Stimulated activated CD8-positive, alpha-beta memory T cell treated with anti-CD3 and anti-CD28 coated beads, Interleukin-4, amount 100 ng/mL, for 48 hours (primary cell): ENCODE measurements around the gene CKB.

Experiments
- DNase-seq: peaks from one replicate; pipeline ENCODE4 v3.0.0-alpha.2; 2020

CKB gene

GRCh38 chr14:103537175-103537990, 14.8 kb upstream of the CKB start:
- no peak for DNase-seq

- DNase-seq, result no peak
Observed at GRCh38 chr14:103536693-103537092, 14.1 kb upstream of the CKB start.

DNA sequence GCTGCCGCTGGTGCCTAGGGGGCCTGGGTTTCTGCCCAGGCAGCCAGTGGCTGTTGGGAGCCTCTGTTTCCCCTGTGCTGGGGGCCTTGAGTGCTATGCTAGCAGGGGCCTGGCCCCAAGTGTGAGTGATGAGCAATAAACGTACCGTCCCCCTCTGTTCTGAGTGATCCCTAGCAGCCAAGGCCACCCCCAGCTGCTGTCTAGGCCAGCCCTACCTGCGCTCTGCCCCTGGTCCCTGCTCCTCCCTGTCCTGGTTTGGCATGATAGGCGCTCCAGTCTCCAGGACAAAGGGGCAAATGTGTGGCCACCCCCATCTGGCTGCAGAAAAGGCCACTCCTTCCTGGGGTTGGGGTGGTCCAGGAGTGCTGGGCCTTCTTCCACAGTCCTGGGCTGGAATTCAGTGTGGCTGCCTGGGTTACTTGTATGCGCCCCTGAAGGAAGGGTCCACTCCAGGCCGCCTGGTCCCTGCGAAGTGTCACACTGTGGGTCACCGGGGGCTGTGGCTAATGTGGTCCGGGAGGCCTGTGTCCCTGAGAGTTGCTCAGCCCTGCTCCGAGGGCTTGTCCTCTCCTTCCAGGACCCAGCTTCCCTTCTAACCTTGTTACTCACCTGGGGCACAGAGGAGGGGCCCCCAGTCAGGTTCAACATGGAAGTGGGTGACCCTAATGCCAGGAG, 13.4 kb upstream of the CKB start:
- no peak for DNase-seq

DNA sequence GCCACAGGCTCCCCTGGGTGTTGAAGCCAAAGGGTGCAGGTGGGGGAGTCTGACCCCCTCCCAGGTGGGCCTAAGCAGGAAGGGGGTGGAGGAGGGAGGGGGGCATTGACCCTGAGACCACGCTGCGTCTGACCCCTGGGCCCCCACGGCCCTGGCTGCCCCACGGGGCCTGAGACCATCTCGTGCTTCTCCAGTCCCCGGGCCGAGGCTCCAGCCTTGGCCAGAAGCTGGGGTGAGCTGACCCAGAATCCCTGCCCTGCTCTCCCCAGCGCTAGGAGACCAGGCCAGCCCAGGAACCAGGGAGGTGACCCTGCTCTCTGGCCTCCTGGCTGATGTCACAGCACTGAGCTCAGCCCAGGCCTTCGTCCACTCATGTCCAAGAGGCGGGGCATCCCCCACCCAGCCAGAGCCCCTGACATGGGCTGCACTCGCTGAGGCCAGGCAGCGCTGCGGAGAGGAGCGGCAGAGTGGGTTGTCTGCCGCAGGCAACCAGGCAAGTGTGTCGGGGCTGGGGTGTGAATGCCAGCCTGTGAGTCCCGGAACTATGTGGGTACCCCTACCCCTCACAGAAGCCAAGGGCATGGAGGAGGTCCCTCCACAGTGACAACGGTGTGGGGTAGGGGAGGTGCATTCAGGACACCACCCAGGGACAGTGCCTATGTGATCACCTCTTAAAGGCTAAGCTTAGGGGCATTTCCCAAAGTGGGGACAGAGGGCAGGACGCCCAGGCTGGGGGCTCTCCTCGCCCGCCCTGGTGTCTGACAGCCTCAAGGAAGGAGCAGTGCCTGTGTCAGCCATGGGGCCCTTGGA, 12.7 kb upstream of the CKB start:
- DNase-seq, result no peak

- DNase-seq, result no peak
Observed at GRCh38 chr14:103534576-103535061, 12.0 kb upstream of the CKB start.

DNA sequence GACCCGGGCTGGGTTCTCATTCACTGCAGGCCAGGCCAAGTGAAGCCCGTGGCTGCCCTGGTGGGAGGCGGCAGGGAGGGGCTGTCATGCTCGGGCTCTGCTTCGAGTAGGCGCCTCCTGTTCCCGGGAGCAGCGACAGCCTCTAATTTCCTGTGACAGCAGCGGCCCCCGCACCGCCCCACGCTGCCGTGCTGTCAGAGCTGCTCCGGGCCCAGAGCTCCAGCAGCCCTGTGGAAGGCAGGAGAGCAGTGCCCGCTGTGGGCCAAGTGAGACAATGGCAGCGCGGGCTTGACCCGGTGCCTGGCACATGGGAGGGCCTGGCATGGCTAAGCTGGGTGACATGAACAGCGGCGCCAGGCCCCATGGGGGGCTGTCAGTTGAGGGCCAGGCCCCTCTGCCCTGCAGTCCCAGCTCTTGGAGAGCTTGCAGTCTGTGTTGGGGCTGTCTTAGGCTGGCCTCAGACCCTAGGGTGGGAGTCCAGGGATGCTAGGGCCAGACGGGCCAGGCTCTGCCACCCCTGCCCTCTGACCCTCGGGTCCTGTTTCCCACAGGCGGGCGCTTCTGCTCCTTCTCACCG, 11.5 kb upstream of the CKB start:
- DNase-seq, result no peak

- DNase-seq, result no peak
Observed at GRCh38 chr14:103533137-103533998, 10.7 kb upstream of the CKB start.

DNA sequence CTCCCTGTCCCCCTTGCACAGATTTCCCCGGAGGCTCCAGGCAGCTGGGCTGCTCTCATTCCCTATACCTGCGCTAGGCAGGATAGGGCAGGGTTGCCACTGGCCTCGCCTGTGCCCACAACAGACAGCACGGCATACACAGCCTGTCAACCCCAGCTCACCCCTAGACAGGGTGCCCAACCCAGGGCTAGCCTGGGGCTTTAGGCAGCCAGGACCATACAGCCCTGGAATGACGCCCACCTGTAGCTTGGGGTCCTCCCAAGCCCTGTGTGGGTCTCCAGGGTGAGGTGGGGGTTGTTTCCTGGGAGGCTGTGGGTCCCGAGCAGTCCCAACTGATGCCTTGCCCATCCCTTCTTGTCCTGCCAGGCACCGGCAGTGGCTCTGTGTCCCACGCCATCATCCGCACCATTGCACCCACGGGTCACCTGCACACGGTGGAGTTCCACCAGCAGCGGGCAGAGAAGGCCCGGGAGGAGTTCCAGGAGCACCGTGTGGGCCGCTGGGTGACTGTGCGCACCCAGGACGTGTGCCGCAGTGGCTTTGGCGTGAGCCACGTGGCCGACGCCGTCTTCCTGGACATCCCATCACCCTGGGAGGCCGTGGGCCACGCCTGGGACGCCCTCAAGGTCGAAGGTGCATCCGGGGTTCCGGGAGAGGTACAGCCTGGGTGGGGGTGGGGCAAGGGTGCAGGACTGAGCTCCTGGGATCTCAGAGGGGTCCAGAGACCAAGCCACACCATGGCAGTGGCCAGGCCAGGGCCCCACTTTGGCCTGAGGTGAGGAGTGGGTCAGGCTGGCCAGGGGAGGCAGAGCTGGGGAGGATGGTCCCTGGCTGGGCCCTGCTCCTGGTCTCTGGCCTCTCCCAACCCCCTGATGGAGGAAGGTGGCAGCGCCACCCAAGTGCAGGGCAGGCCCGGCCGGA, 9.8 kb upstream of the CKB start:
- DNase-seq, result no peak

GRCh38 chr14:103531421-103532215, 9.0 kb upstream of the CKB start:
- no peak for DNase-seq

- no peak for DNase-seq
Observed at GRCh38 chr14:103530831-103531230, 8.2 kb upstream of the CKB start.

- peak; percentile 58 for DNase-seq
Observed at GRCh38 chr14:103530390-103530789, 7.8 kb upstream of the CKB start.

DNA sequence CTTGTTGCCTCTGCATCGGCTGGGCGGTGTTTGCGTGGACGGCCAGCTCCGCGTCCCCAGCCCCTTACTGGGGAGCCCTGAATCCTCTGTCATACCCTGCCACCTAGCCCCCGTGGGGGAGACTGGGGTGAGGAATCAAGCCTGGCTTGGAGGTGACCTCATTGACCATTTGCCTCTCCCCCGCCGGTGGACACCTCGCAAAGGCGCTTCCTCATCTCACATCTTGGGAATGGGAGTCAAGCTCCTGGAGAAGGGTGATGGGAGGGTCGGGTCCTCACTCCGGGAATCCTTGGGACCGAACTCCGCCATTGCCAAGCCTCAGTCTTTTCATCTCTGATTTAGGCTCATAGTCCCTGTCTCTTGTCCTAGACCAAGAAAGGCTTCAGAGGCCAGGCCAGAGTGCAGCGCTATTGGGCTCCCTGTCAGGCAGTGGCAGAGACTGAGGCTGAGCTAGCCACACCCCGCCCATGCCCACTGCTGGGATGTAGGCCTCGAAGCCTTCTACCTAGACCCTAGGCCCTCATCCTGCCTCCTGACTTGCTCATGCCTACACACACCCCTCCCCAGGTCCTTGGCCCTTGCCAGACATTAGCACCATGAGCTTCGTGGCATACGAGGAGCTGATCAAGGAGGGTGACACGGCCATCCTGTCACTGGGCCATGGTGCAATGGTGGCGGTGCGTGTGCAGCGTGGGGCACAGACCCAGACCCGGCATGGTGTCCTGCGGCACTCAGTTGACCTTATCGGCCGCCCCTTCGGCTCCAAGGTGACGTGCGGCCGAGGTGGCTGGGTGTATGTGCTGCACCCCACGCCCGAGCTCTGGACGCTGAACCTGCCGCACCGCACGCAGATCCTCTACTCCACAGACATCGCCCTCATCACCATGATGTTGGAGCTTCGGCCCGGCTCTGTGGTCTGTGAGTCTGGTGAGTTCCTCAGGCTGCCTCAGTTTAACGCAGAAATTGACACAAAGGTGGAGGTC, 7.0 kb upstream of the CKB start:
- no peak for DNase-seq

- DNase-seq, result peak; percentile 84
Observed at GRCh38 chr14:103528587-103529382, 6.2 kb upstream of the CKB start, which contains the start of gene TRMT61A. Gene TRMT61A, plus strand, starts transcription at chr14:103529196. Its CDS starts 783 bp downstream, at chr14:103529979.

- DNase-seq, result no peak
Observed at GRCh38 chr14:103528146-103528586, 5.5 kb upstream of the CKB start.

DNA sequence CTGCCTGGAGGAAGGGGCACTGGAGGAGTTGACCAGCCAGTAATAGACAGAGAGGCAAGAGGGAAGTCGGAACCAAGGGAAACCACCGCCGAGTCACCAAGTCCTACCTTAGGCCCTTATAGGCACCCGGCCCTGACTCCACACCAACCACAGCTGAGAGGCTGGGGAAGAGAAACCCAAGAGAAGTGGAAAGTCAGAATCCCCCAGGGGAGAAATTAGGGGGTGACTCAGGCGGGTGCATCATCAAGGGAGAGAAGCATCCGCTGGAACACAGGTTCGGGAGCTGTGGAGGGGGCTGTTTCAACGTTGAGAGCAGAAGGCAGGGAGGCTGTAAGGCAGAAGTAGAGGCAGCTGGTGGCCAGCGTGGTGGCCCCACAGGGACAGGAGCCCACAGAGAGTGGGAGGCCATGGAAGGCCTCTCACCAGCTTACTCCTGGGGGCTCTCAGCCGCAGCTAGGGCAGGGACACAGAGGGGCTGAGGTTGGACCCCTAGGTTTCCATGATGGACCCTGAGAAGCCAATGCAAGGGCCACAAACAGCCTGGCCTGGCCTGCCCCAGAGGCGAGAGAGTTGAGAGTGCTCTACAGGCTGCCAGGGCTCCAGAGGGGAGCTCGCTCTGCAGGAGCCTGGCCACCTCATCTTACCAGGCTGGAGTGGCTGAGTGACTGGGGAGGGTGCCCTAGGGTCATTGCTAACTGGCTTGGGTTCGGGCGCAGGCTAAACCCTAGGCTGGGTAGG, 4.9 kb upstream of the CKB start:
- peak; percentile 51 for DNase-seq

DNA sequence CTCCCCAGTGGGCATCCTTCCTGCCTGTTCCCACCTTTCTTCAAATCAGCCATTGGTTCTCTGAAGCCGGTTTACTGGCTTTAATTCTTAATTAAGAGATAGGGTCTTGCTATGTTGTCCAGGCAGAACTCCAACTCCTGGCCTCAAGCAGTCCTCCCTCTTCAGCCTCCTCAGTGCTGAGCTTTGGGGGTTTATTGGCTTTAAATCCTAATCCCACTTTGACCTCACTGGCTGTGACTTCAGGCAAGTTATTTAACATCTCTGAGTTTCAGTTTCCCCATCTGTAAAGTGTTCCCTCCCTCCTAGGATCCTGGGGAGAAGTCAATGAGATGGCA, 4.3 kb upstream of the CKB start:
- no peak for DNase-seq
